ENCODE data around the gene SIK3.

Gene SIK3

DNA sequence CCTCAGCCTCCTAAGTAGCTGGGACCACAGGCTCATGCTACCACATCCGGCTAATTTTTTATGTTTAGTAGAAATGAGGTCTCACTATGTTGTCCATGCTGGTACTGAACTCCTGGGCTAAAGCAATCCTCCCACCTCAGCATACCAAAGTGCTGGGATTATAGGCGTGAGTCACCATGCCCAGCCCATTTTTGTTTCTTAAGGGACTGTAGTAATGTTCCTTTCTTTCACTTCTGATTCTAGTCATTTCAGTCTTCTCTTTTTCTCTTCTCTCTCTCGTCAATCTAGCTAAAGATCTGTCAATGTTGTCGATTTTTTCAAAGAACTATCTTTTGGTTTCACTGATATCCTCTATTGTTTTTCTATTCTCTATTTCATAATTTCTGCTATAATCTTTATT, 149.8 kb downstream of the SIK3 start:
- no peak overlapping the region for H3K4me3 ChIP-seq (replicated peaks; ENCODE audit: low read depth, low read length)
- TF ChIP-seq, protein P1, sequence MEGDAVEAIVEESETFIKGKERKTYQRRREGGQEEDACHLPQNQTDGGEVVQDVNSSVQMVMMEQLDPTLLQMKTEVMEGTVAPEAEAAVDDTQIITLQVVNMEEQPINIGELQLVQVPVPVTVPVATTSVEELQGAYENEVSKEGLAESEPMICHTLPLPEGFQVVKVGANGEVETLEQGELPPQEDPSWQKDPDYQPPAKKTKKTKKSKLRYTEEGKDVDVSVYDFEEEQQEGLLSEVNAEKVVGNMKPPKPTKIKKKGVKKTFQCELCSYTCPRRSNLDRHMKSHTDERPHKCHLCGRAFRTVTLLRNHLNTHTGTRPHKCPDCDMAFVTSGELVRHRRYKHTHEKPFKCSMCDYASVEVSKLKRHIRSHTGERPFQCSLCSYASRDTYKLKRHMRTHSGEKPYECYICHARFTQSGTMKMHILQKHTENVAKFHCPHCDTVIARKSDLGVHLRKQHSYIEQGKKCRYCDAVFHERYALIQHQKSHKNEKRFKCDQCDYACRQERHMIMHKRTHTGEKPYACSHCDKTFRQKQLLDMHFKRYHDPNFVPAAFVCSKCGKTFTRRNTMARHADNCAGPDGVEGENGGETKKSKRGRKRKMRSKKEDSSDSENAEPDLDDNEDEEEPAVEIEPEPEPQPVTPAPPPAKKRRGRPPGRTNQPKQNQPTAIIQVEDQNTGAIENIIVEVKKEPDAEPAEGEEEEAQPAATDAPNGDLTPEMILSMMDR (IDR thresholded peaks at IDR 0.05; ENCODE audit: low read depth, low read length, missing control alignments), result no peak
- no peak for DNase-seq (ENCODE audit: extremely low read depth, low read depth)

DNA sequence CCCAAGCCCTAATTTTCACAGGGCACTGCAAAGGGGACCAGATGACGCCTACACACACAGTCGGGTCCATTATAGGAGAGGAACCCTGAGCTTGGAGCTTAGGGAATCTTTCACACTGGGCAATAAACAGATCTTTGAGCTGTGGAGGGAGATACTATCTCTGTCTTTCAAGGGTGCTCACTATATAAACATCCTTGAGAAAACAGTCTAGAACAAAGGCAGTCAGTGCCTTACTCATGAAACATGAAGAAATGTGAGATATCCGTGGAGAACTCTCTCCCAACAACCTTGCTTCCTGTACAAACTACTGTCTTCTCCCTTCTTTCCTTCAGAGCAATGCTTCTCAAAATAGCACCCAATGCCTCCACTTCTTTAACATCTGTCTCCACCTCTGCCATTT, 151.8 kb downstream of the SIK3 start:
- H3K4me3 ChIP-seq (replicated peaks; ENCODE audit: low read depth, low read length), result no peak overlapping the region
- DNase-seq (ENCODE audit: extremely low read depth, low read depth), result no peak
- TF ChIP-seq, protein P1 (IDR thresholded peaks at IDR 0.05; ENCODE audit: low read depth, low read length, missing control alignments), result no peak

DNA sequence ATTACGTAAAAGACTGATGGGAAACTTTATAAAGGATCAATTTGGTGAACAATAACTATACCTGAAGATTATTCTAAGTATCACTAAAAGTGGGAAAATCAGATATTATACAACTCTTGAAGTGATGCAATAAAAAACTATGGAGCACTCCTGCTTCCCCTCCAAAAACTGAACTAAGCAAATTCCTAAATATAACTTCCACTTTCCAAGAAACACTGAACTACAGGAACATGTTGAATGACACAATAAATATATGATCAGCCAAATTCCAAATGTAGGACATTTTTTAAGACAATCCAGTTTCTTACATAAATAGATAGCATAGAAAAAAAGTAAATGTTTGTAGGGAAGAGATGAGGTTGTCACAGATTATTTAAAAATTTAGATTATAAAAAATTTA, 158.7 kb downstream of the SIK3 start:
- no peak overlapping the region for H3K4me3 ChIP-seq (replicated peaks; ENCODE audit: low read depth, low read length)
- no peak for DNase-seq (ENCODE audit: extremely low read depth, low read depth)
- TF ChIP-seq, protein P1 (IDR thresholded peaks at IDR 0.05; ENCODE audit: low read depth, low read length, missing control alignments), result no peak

- H3K4me3 ChIP-seq (replicated peaks; ENCODE audit: low read depth, low read length), result no peak overlapping the region
- DNase-seq (ENCODE audit: extremely low read depth, low read depth), result no peak
- TF ChIP-seq, protein P1 (IDR thresholded peaks at IDR 0.05; ENCODE audit: low read depth, low read length, missing control alignments), result no peak
These were observed 159.7 kb downstream of the SIK3 start for GRCh38 chr11:116938471-116939070.

DNA sequence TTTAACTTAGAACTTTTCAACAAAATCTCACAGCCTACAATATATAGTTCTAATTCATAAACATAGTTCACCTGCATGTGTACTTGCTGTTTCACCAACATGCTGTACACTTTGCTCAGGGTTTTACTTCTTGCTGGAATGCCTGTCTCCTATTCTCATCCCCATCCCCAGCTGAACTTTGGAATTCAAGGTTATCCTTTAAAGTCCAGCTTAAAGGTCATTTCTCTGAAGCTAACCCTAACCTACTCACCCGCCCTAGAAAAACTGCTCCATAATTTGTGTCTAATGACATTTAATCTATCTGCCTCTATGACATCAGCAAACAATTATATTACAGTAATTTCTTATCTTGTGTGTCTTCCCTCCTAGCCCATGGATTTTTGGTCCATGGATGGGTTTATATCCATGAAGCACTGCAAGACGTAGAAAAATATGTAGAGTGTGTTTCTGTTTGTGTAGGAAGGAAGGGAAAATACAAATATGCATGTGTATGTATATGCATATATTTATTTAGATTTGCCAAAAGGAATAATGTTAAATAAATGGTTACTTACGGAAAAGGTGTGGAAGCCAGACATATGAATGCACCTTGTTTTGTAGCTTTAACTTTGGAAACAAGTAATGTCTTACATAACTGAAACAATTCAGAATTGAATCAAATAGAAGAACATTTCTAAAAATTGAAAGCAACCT, 161.3 kb downstream of the SIK3 start:
- TF ChIP-seq, protein P1 (IDR thresholded peaks at IDR 0.05; ENCODE audit: low read depth, low read length, missing control alignments), result no peak
- no peak for DNase-seq (ENCODE audit: extremely low read depth, low read depth)
- H3K4me3 ChIP-seq (replicated peaks; ENCODE audit: low read depth, low read length), result no peak overlapping the region

DNA sequence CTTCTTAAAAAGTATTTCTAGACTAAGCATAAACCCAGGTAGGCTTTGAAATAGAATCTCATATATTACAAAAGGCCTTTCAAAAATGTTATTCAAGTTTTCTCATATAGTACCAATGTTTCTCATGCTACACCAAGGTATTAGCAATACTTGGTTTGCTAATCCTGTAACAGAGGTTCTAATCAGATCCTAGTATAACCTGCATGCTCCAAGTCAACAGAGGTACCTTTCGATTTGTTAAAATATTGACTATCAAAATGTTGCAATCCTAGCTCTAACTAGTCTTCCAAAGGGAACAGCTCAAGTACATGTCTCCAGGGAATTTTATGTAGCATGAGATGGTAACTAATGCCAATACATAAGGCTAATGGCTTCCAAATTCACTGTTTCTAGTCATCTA, 162.7 kb downstream of the SIK3 start:
- DNase-seq (ENCODE audit: extremely low read depth, low read depth), result no peak
- TF ChIP-seq, protein P1 (IDR thresholded peaks at IDR 0.05; ENCODE audit: low read depth, low read length, missing control alignments), result no peak
- H3K4me3 ChIP-seq (replicated peaks; ENCODE audit: low read depth, low read length), result no peak overlapping the region

Data from HFF-Myc (cell line).